Activated CD8-positive, alpha-beta T cell treated with anti-CD3 and anti-CD28 coated beads for 36 hours (primary cell): Measurements from ENCODE around the gene PTPRJ. TPM values are rescaled to one million over a fixed set of nuclear protein-coding genes. Genes with fewer than 3 reads are reported as not detected.
A peak's percentile ranks its signal among the peaks of the same experiment; 100 is the strongest.

ENCODE experiments used
- ATAC-seq: fragments of 200-7000 bp; cut with Tn5 transposase; one replicate; pipeline ENCODE4 v1.10.0; 2021; ENCODE audit warnings: mild to moderate bottlenecking, moderate library complexity
- CTCF ChIA-PET: fragments of 350-600 bp; sonication (Branson Sonifier 250); formaldehyde crosslinking; loops from one replicate; lab custom pipeline; 2021; ENCODE audit warnings: antibody characterized with exemption; lab: Charles Lee
- POLR2A ChIA-PET: fragments of 350-600 bp; sonication (Branson Sonifier 250); formaldehyde crosslinking; loops from one replicate; lab custom pipeline; 2021; ENCODE audit warnings: antibody characterized with exemption; lab: Charles Lee
- DNase-seq: peaks from one replicate; pipeline ENCODE4 v3.0.0-alpha.2; 2020
- H3K27ac Mint-ChIP-seq: one replicate; pipeline ENCODE4 v1.8.0; 2021; ENCODE audit warnings: mild to moderate bottlenecking, mixed read lengths
- H3K27me3 Mint-ChIP-seq: one replicate; pipeline ENCODE4 v1.8.0; 2021; ENCODE audit warnings: mixed read lengths
- H3K36me3 Mint-ChIP-seq: one replicate; pipeline ENCODE4 v1.8.0; 2021; ENCODE audit warnings: low read depth, mixed read lengths
- H3K4me1 Mint-ChIP-seq: one replicate; pipeline ENCODE4 v1.8.0; 2021; ENCODE audit warnings: low read depth, mixed read lengths
- H3K4me3 Mint-ChIP-seq: one replicate; pipeline ENCODE4 v1.8.0; 2021; ENCODE audit warnings: mild to moderate bottlenecking, moderate library complexity, mixed read lengths
- H3K9me3 Mint-ChIP-seq: one replicate; pipeline ENCODE4 v1.8.0; 2021; ENCODE audit warnings: mixed read lengths
- intact Hi-C: fragments of 100-400 bp; cut with micrococcal nuclease; formaldehyde crosslinking; loops from one replicate; pipeline ENCODE4 v1.10.0; 2022
- total RNA-seq, 2 experiments: library from RNA; stranded (reverse); gene quantifications; one replicate each; pipeline ENCODE4 v1.2.3, GENCODE V29; 2021
- TF ChIP-seq, protein P1 (sequence below): fragments of 200-600 bp; IDR thresholded peaks from one replicate; pipeline ENCODE4 v1.8.0; 2022; ENCODE audit warnings: antibody characterized with exemption, mild to moderate bottlenecking

The PTPRJ gene
- total RNA-seq, 2 experiments from 2014 or later = 21.5 to 23.4 TPM

DNA sequence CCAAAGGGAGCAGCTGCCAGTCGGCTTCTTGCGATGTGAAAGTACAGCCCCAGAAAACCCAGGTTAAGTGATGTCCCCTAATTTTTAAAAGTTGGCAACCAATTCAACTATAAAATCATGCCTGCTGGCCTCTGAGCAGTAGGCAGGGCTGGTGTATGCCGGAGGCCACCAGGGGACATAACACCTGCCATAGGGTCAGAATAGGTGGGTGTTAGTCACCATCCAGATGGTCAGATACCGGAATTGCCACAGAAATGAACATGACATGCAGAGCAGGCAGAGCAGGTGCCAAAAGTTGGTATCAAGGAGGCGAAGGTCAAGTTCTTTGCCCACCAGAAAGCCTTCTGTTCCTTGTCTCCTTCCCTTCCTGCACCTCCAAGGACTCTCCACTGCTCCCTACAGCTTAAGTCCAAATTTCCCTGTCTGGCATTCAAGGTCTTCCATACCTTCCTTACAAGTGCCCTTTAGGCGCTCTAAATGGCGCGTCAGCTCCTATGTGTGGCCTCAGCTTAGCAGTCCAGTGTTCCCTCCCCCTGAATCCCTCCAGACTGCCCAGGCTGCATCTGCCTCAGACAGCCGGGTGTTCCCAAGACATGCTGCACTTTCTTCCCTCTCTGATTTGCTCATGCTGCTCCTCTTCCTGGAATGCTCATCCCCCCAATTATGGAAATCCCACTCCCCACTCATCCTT is 45.1 kb downstream of the PTPRJ start:
- H3K36me3 Mint-ChIP-seq = peaks cover 5% of the 10 kb centered on the region
- no peaks in the 10 kb centered on the region for H3K9me3 Mint-ChIP-seq
- POLR2A ChIA-PET = interaction anchor here (1.3 kb wide), 1 partner anchor 18 kb away, joined by 4 read pairs; no protein-coding TSS in a partner anchor
- no peak for ATAC-seq
- DNase-seq = no peak
- intact Hi-C loops = no loop called here
- H3K4me1 Mint-ChIP-seq = peaks cover 35% of the 10 kb centered on the region
- CTCF ChIA-PET = interaction anchor here (0.6 to 2.3 kb wide), 4 partner anchors 11 to 330 kb away, joined by 3 to 8 read pairs (median 4); no protein-coding TSS in a partner anchor
- H3K27me3 Mint-ChIP-seq = no peaks in the 10 kb centered on the region
- H3K27ac Mint-ChIP-seq = no peak overlapping the region
- TF ChIP-seq, protein P1, sequence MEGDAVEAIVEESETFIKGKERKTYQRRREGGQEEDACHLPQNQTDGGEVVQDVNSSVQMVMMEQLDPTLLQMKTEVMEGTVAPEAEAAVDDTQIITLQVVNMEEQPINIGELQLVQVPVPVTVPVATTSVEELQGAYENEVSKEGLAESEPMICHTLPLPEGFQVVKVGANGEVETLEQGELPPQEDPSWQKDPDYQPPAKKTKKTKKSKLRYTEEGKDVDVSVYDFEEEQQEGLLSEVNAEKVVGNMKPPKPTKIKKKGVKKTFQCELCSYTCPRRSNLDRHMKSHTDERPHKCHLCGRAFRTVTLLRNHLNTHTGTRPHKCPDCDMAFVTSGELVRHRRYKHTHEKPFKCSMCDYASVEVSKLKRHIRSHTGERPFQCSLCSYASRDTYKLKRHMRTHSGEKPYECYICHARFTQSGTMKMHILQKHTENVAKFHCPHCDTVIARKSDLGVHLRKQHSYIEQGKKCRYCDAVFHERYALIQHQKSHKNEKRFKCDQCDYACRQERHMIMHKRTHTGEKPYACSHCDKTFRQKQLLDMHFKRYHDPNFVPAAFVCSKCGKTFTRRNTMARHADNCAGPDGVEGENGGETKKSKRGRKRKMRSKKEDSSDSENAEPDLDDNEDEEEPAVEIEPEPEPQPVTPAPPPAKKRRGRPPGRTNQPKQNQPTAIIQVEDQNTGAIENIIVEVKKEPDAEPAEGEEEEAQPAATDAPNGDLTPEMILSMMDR = no peak
- no peak overlapping the region for H3K4me3 Mint-ChIP-seq

DNA sequence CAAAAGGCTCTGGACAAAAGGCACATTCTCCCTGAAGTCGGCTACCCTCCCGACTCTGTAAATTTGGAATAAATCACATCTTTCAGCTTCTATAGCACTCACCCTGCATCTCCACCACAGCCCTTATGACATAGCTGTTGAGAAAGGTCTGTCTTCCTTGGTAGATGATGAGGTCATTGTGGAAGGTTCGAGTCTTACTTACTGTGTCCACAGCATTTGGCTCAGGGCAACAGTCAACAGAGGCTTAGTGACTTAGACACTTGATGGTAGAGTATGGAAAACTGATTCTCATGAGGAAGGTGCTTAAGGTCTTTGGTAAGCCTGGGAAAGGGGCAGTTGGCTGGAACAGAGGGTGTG is 45.6 kb downstream of the PTPRJ start:
- intact Hi-C loops = no loop called here
- CTCF ChIA-PET = interaction anchor here (0.6 to 2.3 kb wide), 2 partner anchors 91 to 330 kb away, joined by 3 to 8 read pairs; no protein-coding TSS in a partner anchor
- H3K27ac Mint-ChIP-seq = no peak overlapping the region
- TF ChIP-seq, protein P1 = no peak
- H3K36me3 Mint-ChIP-seq = peaks cover 5% of the 10 kb centered on the region
- ATAC-seq = peak; percentile 67
- DNase-seq = no peak
- H3K9me3 Mint-ChIP-seq = no peaks in the 10 kb centered on the region
- POLR2A ChIA-PET = no interaction called here
- no peaks in the 10 kb centered on the region for H3K27me3 Mint-ChIP-seq
- H3K4me3 Mint-ChIP-seq = no peak overlapping the region
- peaks cover 32% of the 10 kb centered on the region for H3K4me1 Mint-ChIP-seq

DNA sequence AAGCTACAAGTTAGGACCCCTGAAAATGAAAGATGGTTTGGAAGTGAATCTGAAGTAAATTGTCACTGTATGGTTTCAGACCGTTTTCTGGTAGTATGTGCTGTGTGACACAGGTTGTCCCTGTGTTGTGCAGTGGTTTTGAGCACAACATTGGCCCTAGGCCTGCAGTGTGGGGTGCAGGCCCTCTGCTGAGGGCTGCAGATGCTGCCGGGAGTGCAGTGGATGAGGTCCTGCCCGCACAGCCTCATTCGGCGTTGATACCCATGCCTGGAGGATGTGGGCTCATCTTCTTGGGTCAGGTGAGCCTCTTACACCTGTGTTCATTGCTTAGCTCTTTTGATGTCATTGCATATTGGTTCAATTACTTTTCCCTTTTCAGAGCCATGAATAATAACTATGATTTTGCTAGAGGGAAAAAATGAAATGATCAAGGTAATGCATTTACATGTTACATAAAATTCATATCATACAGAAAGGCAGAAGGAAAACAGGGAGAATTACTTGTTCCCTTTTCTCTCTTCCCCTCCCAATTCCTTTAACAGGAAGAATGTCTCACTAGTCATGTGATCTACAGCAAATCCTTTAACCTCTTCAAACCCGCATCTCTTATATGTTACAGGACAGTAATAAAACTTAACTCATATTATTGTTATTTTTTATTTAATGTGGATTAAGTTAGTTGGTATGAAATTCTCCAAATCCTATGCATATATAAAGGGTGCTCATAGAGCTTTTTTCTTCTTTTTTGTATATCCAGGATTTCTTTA is 48.7 kb downstream of the PTPRJ start:
- ChIA-PET CTCF (interaction anchor here (1.2 to 1.4 kb wide), 3 partner anchors 12 to 95 kb away, joined by 3 to 4 read pairs (median 4); no protein-coding TSS in a partner anchor), POLR2A (interaction anchor here (1.5 kb wide), 1 partner anchor 12 kb away, joined by 3 read pairs; no protein-coding TSS in a partner anchor)
- Mint-ChIP-seq H3K4me3 (no peak overlapping the region), H3K36me3 (peaks cover 10% of the 10 kb centered on the region), H3K27ac (peak overlapping the region; percentile 32), H3K4me1 (peaks cover 54% of the 10 kb centered on the region), H3K27me3 (no peaks in the 10 kb centered on the region), H3K9me3 (no peaks in the 10 kb centered on the region)
- intact Hi-C loops = no loop called here
- TF ChIP-seq, protein P1 = no peak
- ATAC-seq (peak; percentile 47), DNase-seq (no peak)

GRCh38 chr11:48029681-48030290 is 49.4 kb downstream of the PTPRJ start:
- ChIA-PET POLR2A (interaction anchor here (1.5 kb wide), 1 partner anchor 13 kb away, joined by 3 read pairs; no protein-coding TSS in a partner anchor), CTCF (interaction anchor here (1.2 to 1.4 kb wide), 2 partner anchors 12 to 95 kb away, joined by 3 to 4 read pairs; no protein-coding TSS in a partner anchor)
- DNase-seq (no peak), ATAC-seq (no peak)
- intact Hi-C loops = no loop called here
- Mint-ChIP-seq H3K27me3 (no peaks in the 10 kb centered on the region), H3K27ac (peak overlapping the region; percentile 26), H3K4me1 (peaks cover 61% of the 10 kb centered on the region), H3K4me3 (no peak overlapping the region), H3K36me3 (peaks cover 10% of the 10 kb centered on the region), H3K9me3 (no peaks in the 10 kb centered on the region)
- TF ChIP-seq, protein P1 = no peak
